Activated CD8-positive, alpha-beta memory T cell treated with anti-CD3 and anti-CD28 coated beads, Interleukin-2, amount 50 U/mL, for 1 hour (primary cell): Measurements from ENCODE around the gene ARHGAP26.

ENCODE experiments used
- DNase-seq: peaks from one replicate; pipeline ENCODE4 v3.0.0-alpha.2; 2020; ENCODE audit errors: extremely low read depth

ARHGAP26 gene

GRCh38 chr5:142748568-142749249, 21.5 kb upstream of the ARHGAP26 start:
- no peak for DNase-seq

- DNase-seq: no peak
These were observed 20.9 kb upstream of the ARHGAP26 start for GRCh38 chr5:142749321-142749720.

- no peak for DNase-seq
These were observed 17.0 kb upstream of the ARHGAP26 start for GRCh38 chr5:142753116-142753631.

GRCh38 chr5:142754031-142754430, 16.1 kb upstream of the ARHGAP26 start:
- DNase-seq: no peak

- DNase-seq: no peak
These were observed 13.6 kb upstream of the ARHGAP26 start for GRCh38 chr5:142756576-142756975.

GRCh38 chr5:142757564-142757963, 12.6 kb upstream of the ARHGAP26 start:
- no peak for DNase-seq

- no peak for DNase-seq
These were observed 11.9 kb upstream of the ARHGAP26 start for GRCh38 chr5:142758062-142758795.

GRCh38 chr5:142758796-142759145, 11.4 kb upstream of the ARHGAP26 start:
- DNase-seq: no peak

GRCh38 chr5:142763701-142764100, 6.5 kb upstream of the ARHGAP26 start:
- no peak for DNase-seq

- DNase-seq: no peak
These were observed 3.0 kb upstream of the ARHGAP26 start for GRCh38 chr5:142767178-142767577.

GRCh38 chr5:142767911-142768310, 2.3 kb upstream of the ARHGAP26 start:
- no peak for DNase-seq

- DNase-seq: no peak
These were observed 855 bp upstream of the ARHGAP26 start for GRCh38 chr5:142769251-142769792.

GRCh38 chr5:142770650-142771609, 753 bp downstream of the ARHGAP26 start:
- no peak for DNase-seq

GRCh38 chr5:142771666-142772065, 1.5 kb downstream of the ARHGAP26 start:
- DNase-seq: no peak

GRCh38 chr5:142772446-142773293, 2.5 kb downstream of the ARHGAP26 start:
- DNase-seq: no peak

- DNase-seq: no peak
These were observed 6.9 kb downstream of the ARHGAP26 start for GRCh38 chr5:142777099-142777498.

- no peak for DNase-seq
These were observed 7.7 kb downstream of the ARHGAP26 start for GRCh38 chr5:142777850-142778249.

GRCh38 chr5:142779163-142779840, 9.1 kb downstream of the ARHGAP26 start:
- DNase-seq: no peak

- no peak for DNase-seq
These were observed 10.7 kb downstream of the ARHGAP26 start for GRCh38 chr5:142780871-142781270.

GRCh38 chr5:142782976-142783530, 12.9 kb downstream of the ARHGAP26 start:
- DNase-seq: no peak
